Forelimb muscle (tissue), 1 donor: ENCODE data around the gene IL22RA2. TPM values are rescaled to one million over a fixed set of nuclear protein-coding genes. Genes with fewer than 3 reads are reported as not detected.

Experiments used
- DNase-seq: peaks from one replicate; pipeline ENCODE4 v3.0.0-alpha.2; 2013; ENCODE audit warnings: low read depth
- polyA plus RNA-seq: library from polyadenylated mRNA; unstranded; fragments of 120-200 nt; gene quantifications from one replicate; pipeline ENCODE4 v1.2.1, GENCODE V29; 2013; ENCODE audit not compliant: insufficient read length

Gene IL22RA2
- polyA plus RNA-seq, 1 donor = not detected

DNA sequence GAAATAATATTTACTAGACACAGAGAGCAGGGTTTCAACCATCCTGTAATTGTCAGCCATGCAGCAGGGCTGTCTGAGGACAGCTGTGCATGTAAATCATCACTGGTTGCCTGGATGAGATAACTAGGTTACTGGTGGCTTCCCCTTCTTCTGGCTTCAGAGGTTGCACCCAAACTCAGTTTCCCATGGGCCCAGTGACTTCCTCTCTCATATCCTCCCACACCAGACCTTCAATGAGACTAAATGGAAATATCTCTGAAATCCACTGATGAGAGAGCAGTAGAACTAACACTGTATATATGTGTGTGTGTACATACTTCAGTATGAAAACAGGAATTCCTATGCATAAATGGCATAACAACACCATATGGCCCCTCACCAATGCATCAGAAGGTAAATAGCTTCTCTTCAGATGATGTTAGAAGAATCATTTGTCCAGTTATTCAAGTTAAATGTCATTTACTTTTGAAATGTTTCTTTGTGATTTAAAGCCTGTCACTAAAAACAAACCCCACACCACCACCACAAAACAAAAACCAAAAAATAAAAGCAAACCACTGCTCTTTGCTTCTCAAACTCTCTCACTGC is 77.7 kb downstream of the IL22RA2 start:
- no peak for DNase-seq

DNA sequence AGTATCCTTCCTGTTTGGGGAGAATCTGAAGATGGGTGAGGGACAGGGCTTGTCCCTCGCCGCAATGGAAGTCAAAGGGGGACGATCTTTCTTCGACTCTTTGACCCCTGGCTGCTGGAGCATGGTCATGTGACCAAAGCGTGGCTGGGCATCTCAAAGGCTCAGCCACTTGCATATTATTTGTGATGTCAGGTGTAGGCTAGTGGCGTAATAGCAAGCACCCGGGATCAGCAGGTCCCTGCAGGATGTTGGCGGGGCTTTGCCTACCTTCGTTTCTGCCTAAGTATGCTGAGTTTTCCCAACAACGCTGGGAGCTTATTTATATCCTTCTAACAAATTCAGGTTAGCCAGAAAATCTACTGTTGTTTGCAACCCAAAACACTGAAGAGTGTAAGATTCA is 78.4 kb downstream of the IL22RA2 start:
- DNase-seq = no peak

DNA sequence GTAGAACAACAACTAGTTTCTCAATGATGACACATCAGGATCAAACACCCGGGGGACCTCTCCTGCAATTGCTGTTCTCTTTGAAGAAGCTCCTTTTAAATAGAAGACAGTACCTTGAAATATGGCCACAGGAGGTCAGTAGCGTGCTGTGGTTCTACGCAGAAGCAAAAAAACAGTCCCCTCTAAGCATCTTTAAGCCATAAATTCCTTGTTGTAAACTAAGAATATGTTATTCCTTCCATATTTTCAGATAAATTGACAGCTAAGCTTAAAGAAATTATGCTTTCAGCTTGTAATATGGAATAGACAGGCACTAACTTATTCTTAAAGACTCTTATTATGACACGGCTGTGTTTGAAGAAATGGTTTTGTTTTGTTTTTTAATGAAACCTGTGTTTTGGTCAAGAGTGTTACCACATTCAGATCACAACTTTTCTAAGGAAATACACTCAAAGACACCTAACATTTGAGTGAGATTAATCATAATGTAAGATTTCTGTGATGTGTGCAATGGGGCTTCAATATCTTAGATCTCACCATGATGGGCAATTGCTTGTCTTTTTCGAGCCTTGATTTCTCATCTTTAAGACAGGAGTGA is 78.9 kb downstream of the IL22RA2 start:
- DNase-seq = peak; percentile 43

Other genes starting within 250 kb of the IL22RA2 start
- 30.6 TPM for gene IL20RA, start 128.7 kb downstream of the IL22RA2 start, polyA plus RNA-seq
- gene IFNGR1, start 45.7 kb upstream of the IL22RA2 start, polyA plus RNA-seq = 41.5 TPM